Lung (tissue), 12 donors: ENCODE data around the gene ASTE1. TPM values are rescaled to one million over a fixed set of nuclear protein-coding genes. Genes with fewer than 3 reads are reported as not detected.

Source experiments
- ATAC-seq: fragments of 200-7000 bp; cut with Tn5 transposase; one replicate; pipeline ENCODE4 v1.9.1; 2020; ENCODE audit warnings: moderate number of reproducible peaks; ENCODE audit not compliant: insufficient read depth, low FRiP score
- DNase-seq, 3 donors: peaks; one replicate each; pipeline ENCODE4 v3.0.0-alpha.2; 2013 to 2017
- H3K27ac ChIP-seq, 2 donors: one replicate each; pipeline ENCODE4 v1.5.1; 2013; ENCODE audit warnings: mild to moderate bottlenecking in 2 of 2, moderate library complexity in 2 of 2, control low read depth in 1 of 2, inconsistent platforms in 1 of 2, low read depth in 1 of 2, low read length in 1 of 2
- H3K27me3 ChIP-seq, 3 donors: one replicate each; pipeline ENCODE4 v1.5.1; 2013; ENCODE audit warnings: low read length in 2 of 3; ENCODE audit not compliant: control insufficient read depth in 3 of 3, insufficient read depth in 3 of 3
- H3K36me3 ChIP-seq, 4 donors: one replicate each; pipeline ENCODE4 v1.5.1; 2013; ENCODE audit warnings: low read length in 4 of 4, mild to moderate bottlenecking in 1 of 4, moderate library complexity in 1 of 4; ENCODE audit not compliant: control insufficient read depth in 4 of 4, insufficient read depth in 4 of 4
- H3K4me1 ChIP-seq, 5 donors: one replicate each; pipeline ENCODE4 v1.5.1; 2013; ENCODE audit warnings: low read length in 5 of 5, mild to moderate bottlenecking in 2 of 5, moderate library complexity in 1 of 5; ENCODE audit not compliant: control insufficient read depth in 5 of 5, insufficient read depth in 5 of 5
- H3K4me3 ChIP-seq: one replicate; pipeline ENCODE4 v1.5.1; 2013; ENCODE audit warnings: mild to moderate bottlenecking, control low read depth, moderate library complexity
- H3K9ac ChIP-seq, 2 donors: one replicate each; pipeline ENCODE4 v1.5.1; 2013; ENCODE audit warnings: low read length in 2 of 2, control low read depth in 1 of 2; ENCODE audit not compliant: insufficient read depth in 1 of 2
- H3K9me3 ChIP-seq, 4 donors: one replicate each; pipeline ENCODE4 v1.5.1; 2013; ENCODE audit warnings: low read length in 3 of 4, mild to moderate bottlenecking in 1 of 4, moderate library complexity in 1 of 4; ENCODE audit not compliant: control insufficient read depth in 4 of 4, insufficient read depth in 3 of 4
- CTCF ChIP-seq: IDR thresholded peaks from 2 replicates; pipeline ENCODE4 v1.5.1; 2012; ENCODE audit warnings: mild to moderate bottlenecking; ENCODE audit errors: control extremely low read depth, extremely low read depth
- WGBS, 2 donors: extraction: QIAGEN DNeasy Blood & Tissue Kit; methylation state at CpG; one replicate each; pipeline ENCODE4 v1.1.7; 2013; 5-methylcytosine and 5-hydroxymethylcytosine counted together
- polyA plus RNA-seq, 2 donors: library from polyadenylated mRNA; stranded (reverse); fragments of 200-250 nt; gene quantifications; one replicate each; pipeline ENCODE4 v1.2.1, GENCODE V29; 2013
- total RNA-seq, 2 donors: library from RNA; depleted of rRNA in 1 of 2; stranded (reverse); fragments of >200 nt in 1 of 2; gene quantifications; one replicate each; pipeline ENCODE4 v1.2.1, GENCODE V29; 2014 to 2021
- donor health status: control.
- donor health status: control.
- donor health status: Bipolar disorder and iron deficiency.
- donor health status: healthy.
- donor health status: DM: yes; HTN: yes; CAD: no.

ASTE1 gene
- total and polyA plus RNA-seq, 4 donors = 2.3 to 7.2 (median 4.9) TPM

DNA sequence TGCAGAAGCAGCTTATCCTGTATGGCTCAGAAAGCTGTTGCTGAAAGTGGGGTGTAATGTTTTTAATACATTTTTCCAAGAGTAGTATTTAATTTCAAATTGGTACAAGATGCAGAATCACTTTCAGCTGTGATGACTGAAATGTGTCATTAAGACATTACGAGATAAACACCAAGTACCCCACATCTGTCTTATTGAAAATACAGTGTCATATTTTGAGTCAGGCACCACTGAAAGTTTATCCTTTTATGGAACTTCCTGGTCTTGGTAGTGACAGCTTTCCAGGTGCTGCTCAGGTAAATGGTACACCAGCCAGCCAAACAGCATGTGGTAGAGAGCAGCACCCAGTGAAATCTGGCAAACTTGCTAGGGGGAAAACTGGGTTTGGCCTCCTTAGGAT lies 16.9 kb downstream of the ASTE1 start:
- no peak overlapping the region for H3K4me3 ChIP-seq
- no peak overlapping the region for H3K9ac ChIP-seq
- H3K9me3 ChIP-seq = no peaks in the 10 kb centered on the region
- no peak for DNase-seq
- no peak for TF ChIP-seq CTCF
- no peak overlapping the region for H3K27ac ChIP-seq
- no peak for ATAC-seq
- 88 to 89% methylated on average over 1 of the region's 1 CpG for WGBS, 2 donors
- no peaks in the 10 kb centered on the region for H3K27me3 ChIP-seq
- H3K4me1 ChIP-seq = no peaks in the 10 kb centered on the region
- H3K36me3 ChIP-seq = peaks cover 8 to 30% (median 17%) of the 10 kb centered on the region in 4 donors

GRCh38 chr3:131008326-131008725 lies 18.3 kb downstream of the ASTE1 start:
- H3K9me3 ChIP-seq = no peaks in the 10 kb centered on the region
- peaks cover 6 to 26% (median 14%) of the 10 kb centered on the region in 4 donors for H3K36me3 ChIP-seq
- DNase-seq (no peak), ATAC-seq (no peak)
- no peak overlapping the region for H3K4me3 ChIP-seq
- no peak overlapping the region for H3K27ac ChIP-seq
- H3K9ac ChIP-seq = no peak overlapping the region
- H3K27me3 ChIP-seq = no peaks in the 10 kb centered on the region
- 98 to 100% methylated on average over 1 of the region's 1 CpG for WGBS, 2 donors
- TF ChIP-seq CTCF = no peak
- no peaks in the 10 kb centered on the region for H3K4me1 ChIP-seq

GRCh38 chr3:131007782-131008181 lies 18.8 kb downstream of the ASTE1 start:
- 96 to 99% methylated on average over 2 of the region's 2 CpGs for WGBS, 2 donors
- Histone ChIP-seq H3K27me3 (no peaks in the 10 kb centered on the region), H3K27ac (no peak overlapping the region), H3K9me3 (no peaks in the 10 kb centered on the region), H3K4me3 (no peak overlapping the region), H3K4me1 (no peaks in the 10 kb centered on the region), H3K9ac (no peak overlapping the region), H3K36me3 (peaks cover 8 to 23% (median 16%) of the 10 kb centered on the region in 4 donors)
- DNase-seq (no peak), ATAC-seq (no peak)
- TF ChIP-seq CTCF = no peak

DNA sequence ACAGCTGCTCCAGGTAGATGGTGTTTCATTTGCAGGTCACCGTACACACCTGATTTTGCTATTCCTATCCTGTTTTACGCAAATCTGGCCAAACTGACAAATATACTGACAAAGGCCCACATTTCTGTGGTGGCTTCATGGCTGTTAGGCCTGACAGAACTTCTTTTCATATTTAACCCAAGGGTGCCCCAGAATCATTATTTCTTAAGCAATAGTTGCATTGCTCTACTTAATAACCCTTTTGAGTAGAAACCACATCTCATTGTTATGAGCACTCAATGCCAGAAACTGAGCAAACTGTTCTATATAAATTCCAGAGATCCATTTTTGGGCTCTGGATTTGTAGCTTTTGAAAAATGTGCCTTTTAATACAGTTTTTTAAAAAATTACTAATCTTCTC lies 19.4 kb downstream of the ASTE1 start:
- no peak overlapping the region for H3K27ac ChIP-seq
- H3K9ac ChIP-seq = no peak overlapping the region
- TF ChIP-seq CTCF = no peak
- no peaks in the 10 kb centered on the region for H3K27me3 ChIP-seq
- no peaks in the 10 kb centered on the region for H3K4me1 ChIP-seq
- peaks cover 8 to 23% (median 15%) of the 10 kb centered on the region in 4 donors for H3K36me3 ChIP-seq
- no peaks in the 10 kb centered on the region for H3K9me3 ChIP-seq
- 94 to 96% methylated on average over 2 of the region's 2 CpGs for WGBS, 2 donors
- H3K4me3 ChIP-seq = no peak overlapping the region
- ATAC-seq = no peak
- no peak for DNase-seq
